Trophoblast cell (in vitro differentiated cells and primary cell): ENCODE data around the gene RANBP10.

Experiments used
- DNase-seq, 2 donors: peaks; one replicate each; pipeline ENCODE4 v3.0.0-alpha.2; 2016
- H2AFZ ChIP-seq: 2 replicates; pipeline ENCODE4 v1.6.1; 2013; ENCODE audit warnings: low read length, moderate library complexity, mild to moderate bottlenecking; ENCODE audit not compliant: insufficient read depth, poor library complexity
- H2AK5ac ChIP-seq: 2 replicates; pipeline ENCODE4 v1.6.1; 2013; ENCODE audit warnings: mild to moderate bottlenecking, low read length
- H2BK120ac ChIP-seq: 2 replicates; pipeline ENCODE4 v1.6.1; 2013; ENCODE audit warnings: low read length, mild to moderate bottlenecking, moderate library complexity; ENCODE audit not compliant: insufficient read depth, poor library complexity
- H2BK12ac ChIP-seq: 2 replicates; pipeline ENCODE4 v1.6.1; 2013; ENCODE audit warnings: mild to moderate bottlenecking, low read length, moderate library complexity
- H2BK5ac ChIP-seq: 2 replicates; pipeline ENCODE4 v1.6.1; 2013; ENCODE audit warnings: low read length, low read depth, moderate library complexity, mild to moderate bottlenecking; ENCODE audit not compliant: poor library complexity
- H3K14ac ChIP-seq: 2 replicates; pipeline ENCODE4 v1.6.1; 2013; ENCODE audit warnings: mild to moderate bottlenecking, low read length
- H3K18ac ChIP-seq: 2 replicates; pipeline ENCODE4 v1.6.1; 2013; ENCODE audit warnings: mild to moderate bottlenecking, low read length
- H3K23ac ChIP-seq: 2 replicates; pipeline ENCODE4 v1.6.1; 2013; ENCODE audit warnings: low read length
- H3K27ac ChIP-seq: 2 replicates; pipeline ENCODE4 v1.5.1; 2013; ENCODE audit warnings: low read depth, mild to moderate bottlenecking, inconsistent platforms, low read length, moderate library complexity
- H3K27me3 ChIP-seq: 2 replicates; pipeline ENCODE4 v1.6.1; 2013; ENCODE audit warnings: inconsistent platforms, mild to moderate bottlenecking, low read length, moderate library complexity; ENCODE audit not compliant: insufficient read depth
- H3K36me3 ChIP-seq, 2 experiments: 1 replicate in 1 of 2; 2 replicates in 1 of 2; pipeline ENCODE4 v1.6.1; 2013; ENCODE audit warnings: low read length in 2 of 2, mild to moderate bottlenecking in 2 of 2, moderate library complexity in 1 of 2; ENCODE audit not compliant: insufficient read depth in 2 of 2, control insufficient read depth in 1 of 2
- H3K4ac ChIP-seq: 2 replicates; pipeline ENCODE4 v1.6.1; 2013; ENCODE audit warnings: low read depth, mild to moderate bottlenecking, low read length, moderate library complexity
- H3K4me1 ChIP-seq, 2 experiments: 1 replicate in 1 of 2; 2 replicates in 1 of 2; pipeline ENCODE4 v1.6.1; 2013; ENCODE audit warnings: low read length in 2 of 2, mild to moderate bottlenecking in 2 of 2, moderate library complexity in 1 of 2; ENCODE audit not compliant: insufficient read depth in 2 of 2, control insufficient read depth in 1 of 2
- H3K4me2 ChIP-seq: 2 replicates; pipeline ENCODE4 v1.6.1; 2013; ENCODE audit warnings: inconsistent platforms, mild to moderate bottlenecking, low read length, moderate library complexity
- H3K4me3 ChIP-seq: 2 replicates; pipeline ENCODE4 v1.5.1; 2013; ENCODE audit warnings: mild to moderate bottlenecking, low read depth, low read length, inconsistent platforms
- H3K79me1 ChIP-seq: one replicate; pipeline ENCODE4 v1.6.1; 2013; ENCODE audit warnings: low read length
- H3K79me2 ChIP-seq: 2 replicates; pipeline ENCODE4 v1.6.1; 2013; ENCODE audit warnings: low read length, mild to moderate bottlenecking; ENCODE audit not compliant: control insufficient read depth, insufficient read depth, poor library complexity
- H3K9ac ChIP-seq: 2 replicates; pipeline ENCODE4 v1.6.1; 2013; ENCODE audit warnings: mild to moderate bottlenecking, low read length
- H3K9me3 ChIP-seq: 2 replicates; pipeline ENCODE4 v1.6.1; 2013; ENCODE audit warnings: low read depth, mild to moderate bottlenecking, control low read depth, inconsistent platforms, low read length; ENCODE audit not compliant: insufficient read depth
- H4K12ac ChIP-seq: 2 replicates; pipeline ENCODE4 v1.6.1; 2013; ENCODE audit warnings: low read depth, mild to moderate bottlenecking, low read length, moderate library complexity
- H4K8ac ChIP-seq: 2 replicates; pipeline ENCODE4 v1.6.1; 2013; ENCODE audit warnings: low read depth, mild to moderate bottlenecking, low read length, moderate library complexity
- H4K91ac ChIP-seq: one replicate; pipeline ENCODE4 v1.6.1; 2013; ENCODE audit warnings: low read depth, mild to moderate bottlenecking, low read length, moderate library complexity
- WGBS: extraction: QIAGEN DNeasy Blood & Tissue Kit; methylation state at CpG from one replicate; pipeline ENCODE4 v1.1.7; 2013; ENCODE audit warnings: missing lambda C conversion rate; ENCODE audit not compliant: insufficient read length, insufficient coverage; ENCODE audit errors: extremely low coverage; 5-methylcytosine and 5-hydroxymethylcytosine counted together

The RANBP10 gene

DNA sequence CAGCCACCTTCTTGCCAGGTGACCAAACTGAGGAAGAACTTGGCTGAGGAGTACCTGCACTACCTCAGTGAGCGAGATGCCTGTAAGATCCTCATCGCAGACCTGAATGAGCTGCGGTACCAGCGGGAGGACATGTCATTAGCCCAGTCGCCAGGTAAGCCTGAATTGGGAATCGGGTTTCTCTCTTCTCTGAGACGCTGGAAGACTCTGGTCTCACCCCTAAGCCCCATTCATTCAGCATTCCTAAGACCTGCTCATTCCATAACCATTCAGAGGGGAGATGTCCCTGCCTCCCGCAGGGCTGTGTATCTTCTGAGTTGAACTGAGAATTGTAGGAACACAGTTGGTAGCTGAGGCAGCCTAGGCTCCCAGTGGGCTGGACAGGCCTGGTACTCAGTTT, 18.8 kb upstream of the RANBP10 start:
- Histone ChIP-seq H3K4me2 (no peak overlapping the region), H2AK5ac (no peak overlapping the region), H4K8ac (no peak overlapping the region), H3K9ac (no peak overlapping the region), H3K4ac (no peak overlapping the region), H3K14ac (no peak overlapping the region), H4K91ac (no peak overlapping the region), H3K27ac (no peak overlapping the region), H2BK120ac (no peak overlapping the region), H3K79me2 (no peaks in the 10 kb centered on the region), H2BK12ac (no peak overlapping the region), H2AFZ (no peak overlapping the region), H3K4me1 (peaks cover 8 to 9% of the 10 kb centered on the region in 2 experiments), H2BK5ac (no peak overlapping the region), H3K23ac (no peak overlapping the region), H4K12ac (no peak overlapping the region), H3K4me3 (no peak overlapping the region), H3K18ac (no peak overlapping the region), H3K79me1 (peaks cover 2% of the 10 kb centered on the region), H3K27me3 (no peaks in the 10 kb centered on the region), H3K9me3 (peaks cover 6% of the 10 kb centered on the region), H3K36me3 (peaks cover 45% of the 10 kb centered on the region in 2 experiments)
- DNase-seq, result no peak
- no CpG with 5 or more reads among the region's 8 CpGs for WGBS

- no CpG with 5 or more reads among the region's 2 CpGs for WGBS
- H2BK5ac ChIP-seq, result no peak overlapping the region
Measured at GRCh38 chr16:67822511-67822910, 16.2 kb upstream of the RANBP10 start.

DNA sequence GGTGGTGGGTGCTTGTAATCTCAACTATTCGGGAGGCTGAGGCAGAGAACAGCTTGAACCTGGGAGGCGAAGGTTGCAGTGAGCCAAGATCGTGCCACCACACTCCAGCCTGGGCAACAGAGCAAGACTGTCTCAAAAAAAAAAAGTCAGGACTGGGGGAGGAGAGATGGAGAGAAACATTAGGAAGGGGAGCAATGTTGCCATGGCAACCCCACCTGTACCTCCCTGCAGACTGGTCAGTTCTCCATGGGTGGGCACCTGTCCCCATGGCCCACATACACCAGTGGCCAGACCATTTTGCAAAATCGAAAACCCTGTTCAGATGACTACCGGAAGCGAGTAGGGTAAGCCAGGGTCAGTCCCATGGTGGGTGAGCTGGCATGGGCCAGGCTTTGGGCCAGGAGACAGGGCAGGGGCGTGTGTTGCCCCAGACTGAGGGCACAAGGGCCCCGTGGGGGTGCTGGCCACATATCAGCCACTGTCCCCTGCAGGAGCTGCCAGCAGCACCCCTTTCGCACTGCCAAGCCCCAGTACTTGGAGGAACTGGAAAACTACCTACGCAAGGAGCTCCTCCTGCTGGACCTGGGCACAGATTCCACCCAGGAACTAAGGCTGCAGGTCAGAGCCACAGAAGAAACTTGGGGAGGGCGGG, 14.4 kb upstream of the RANBP10 start:
- Histone ChIP-seq H3K4ac (no peak overlapping the region), H3K4me2 (no peak overlapping the region)
- WGBS, result no CpG with 5 or more reads among the region's 11 CpGs

More at GRCh38 chr16:67822511-67822910, 16.2 kb upstream of the RANBP10 start:
- H3K36me3 ChIP-seq, result peaks cover 19 to 20% of the 10 kb centered on the region in 2 experiments
- H4K8ac ChIP-seq, result no peak overlapping the region
- H3K27ac ChIP-seq, result no peak overlapping the region
- H3K79me2 ChIP-seq, result no peaks in the 10 kb centered on the region
- H3K14ac ChIP-seq, result no peak overlapping the region
- H4K12ac ChIP-seq, result no peak overlapping the region
- H3K23ac ChIP-seq, result no peak overlapping the region
- H3K4me3 ChIP-seq, result no peak overlapping the region
- no peaks in the 10 kb centered on the region for H3K27me3 ChIP-seq
- peaks cover 2% of the 10 kb centered on the region for H3K79me1 ChIP-seq
- no peak overlapping the region for H2BK12ac ChIP-seq
- no peak overlapping the region for H3K4me2 ChIP-seq
- no peak overlapping the region for H4K91ac ChIP-seq
- no peak overlapping the region for H2BK120ac ChIP-seq
- no peak overlapping the region for H3K9ac ChIP-seq
- peaks cover 8 to 9% of the 10 kb centered on the region in 2 experiments for H3K4me1 ChIP-seq
- H3K9me3 ChIP-seq, result peaks cover 4% of the 10 kb centered on the region
- H2AK5ac ChIP-seq, result no peak overlapping the region
- peak; percentile 90 to 94 for DNase-seq
- no peak overlapping the region for H3K4ac ChIP-seq
- no peak overlapping the region for H3K18ac ChIP-seq
- H2AFZ ChIP-seq, result no peak overlapping the region

GRCh38 chr16:67814567-67814966, 8.2 kb upstream of the RANBP10 start:
- Histone ChIP-seq H3K27me3 (no peaks in the 10 kb centered on the region), H2BK5ac (no peak overlapping the region), H3K4me1 (no peaks in the 10 kb centered on the region), H2AFZ (no peak overlapping the region), H3K9ac (no peak overlapping the region), H3K79me1 (no peaks in the 10 kb centered on the region), H3K4me3 (no peak overlapping the region), H3K79me2 (no peaks in the 10 kb centered on the region), H3K4ac (no peak overlapping the region), H3K4me2 (no peak overlapping the region), H3K23ac (no peak overlapping the region), H4K91ac (no peak overlapping the region), H3K36me3 (no peaks in the 10 kb centered on the region), H2BK12ac (no peak overlapping the region), H3K14ac (no peak overlapping the region), H3K18ac (no peak overlapping the region), H3K9me3 (no peaks in the 10 kb centered on the region), H4K12ac (no peak overlapping the region), H4K8ac (no peak overlapping the region), H3K27ac (no peak overlapping the region), H2BK120ac (no peak overlapping the region), H2AK5ac (no peak overlapping the region)
- no peak for DNase-seq
- no CpG with 5 or more reads among the region's 8 CpGs for WGBS

More for the DNA sequence above, 14.4 kb upstream of the RANBP10 start:
- no peak overlapping the region for H3K23ac ChIP-seq
- no peak overlapping the region for H3K9ac ChIP-seq
- H4K12ac ChIP-seq, result no peak overlapping the region
- H3K27ac ChIP-seq, result no peak overlapping the region
- no peak overlapping the region for H3K14ac ChIP-seq
- H3K18ac ChIP-seq, result no peak overlapping the region
- no peak overlapping the region for H4K91ac ChIP-seq
- H2BK120ac ChIP-seq, result no peak overlapping the region
- H2AFZ ChIP-seq, result no peak overlapping the region
- H3K27me3 ChIP-seq, result no peaks in the 10 kb centered on the region
- no peak overlapping the region for H2AK5ac ChIP-seq
- no peaks in the 10 kb centered on the region for H3K79me2 ChIP-seq
- H2BK12ac ChIP-seq, result no peak overlapping the region
- no peak overlapping the region for H2BK5ac ChIP-seq
- no peak overlapping the region for H3K4me3 ChIP-seq
- peaks cover 8 to 9% of the 10 kb centered on the region in 2 experiments for H3K4me1 ChIP-seq
- H3K79me1 ChIP-seq, result peaks cover 2% of the 10 kb centered on the region
- H4K8ac ChIP-seq, result no peak overlapping the region
- no peaks in the 10 kb centered on the region for H3K9me3 ChIP-seq
- peaks cover 2 to 3% of the 10 kb centered on the region in 2 experiments for H3K36me3 ChIP-seq
- DNase-seq, result no peak
